Tibial nerve (tissue), 4 donors: ENCODE data around the gene INPP4B. TPM values are rescaled to one million over a fixed set of nuclear protein-coding genes. Genes with fewer than 3 reads are reported as not detected.

Experiments
- DNase-seq, 2 donors: peaks; one replicate each; pipeline ENCODE4 v3.0.0-alpha.2; 2019; ENCODE audit warnings: low spot score in 2 of 2
- H3K27ac ChIP-seq, 4 donors: fragments of 200-600 bp; sonication (generic) in 3 of 4; one replicate each; pipeline ENCODE4 v1.5.1; 2017 to 2019; ENCODE audit warnings: mild to moderate bottlenecking in 1 of 4
- H3K27me3 ChIP-seq, 2 donors: fragments of 200-600 bp; sonication (generic) in 1 of 2; one replicate each; pipeline versions ENCODE4 v1.5.1 to v1.6.0; 2017 to 2019
- H3K36me3 ChIP-seq, 3 donors: fragments of 200-600 bp; sonication (generic); one replicate each; pipeline ENCODE4 v1.5.1; 2018 to 2019
- H3K4me1 ChIP-seq, 4 donors: fragments of 200-600 bp; sonication (generic) in 3 of 4; one replicate each; pipeline ENCODE4 v1.5.1; 2017 to 2019
- H3K4me3 ChIP-seq, 4 donors: fragments of 200-600 bp; sonication (generic) in 3 of 4; one replicate each; pipeline ENCODE4 v1.5.1; 2017 to 2019; ENCODE audit warnings: mild to moderate bottlenecking in 1 of 4, moderate library complexity in 1 of 4
- H3K9me3 ChIP-seq, 4 donors: fragments of 200-600 bp; sonication (generic) in 3 of 4; one replicate each; pipeline ENCODE4 v1.5.1; 2017 to 2019
- EP300 ChIP-seq, 2 donors: sonication (generic); formaldehyde crosslinking; IDR thresholded peaks; one replicate each; pipeline ENCODE4 v1.6.1; 2017; ENCODE audit warnings: antibody characterized with exemption in 2 of 2, mild to moderate bottlenecking in 1 of 2
- POLR2A ChIP-seq, 2 donors: fragments of 450-650 bp; IDR thresholded peaks; one replicate each; pipeline ENCODE4 v1.6.1; 2017; ENCODE audit warnings: antibody characterized with exemption in 2 of 2, mild to moderate bottlenecking in 2 of 2, moderate library complexity in 2 of 2
- WGBS, 2 donors: methylation state at CpG; one replicate each; pipeline ENCODE4 v1.1.5; 2018; 5-methylcytosine and 5-hydroxymethylcytosine counted together
- total RNA-seq, 4 donors: library from RNA; depleted of rRNA; stranded (reverse); fragments of >200 nt; gene quantifications; one replicate each; pipeline ENCODE4 v1.1.0, GENCODE V29; 2016
- TF ChIP-seq, protein P1 (sequence below), 5 experiments: fragments of 200-600 bp in 3 of 5; fragments of 450-650 bp in 2 of 5; sonication (generic) in 3 of 5; IDR thresholded peaks; one replicate each; pipeline ENCODE4 v1.5.1; 2016 to 2019; ENCODE audit warnings: antibody characterized with exemption in 5 of 5, mild to moderate bottlenecking in 3 of 5, moderate library complexity in 2 of 5

INPP4B gene
- total RNA-seq, 4 donors from 2014 or later: 16.3 to 32.4 (median 24.8) TPM

DNA sequence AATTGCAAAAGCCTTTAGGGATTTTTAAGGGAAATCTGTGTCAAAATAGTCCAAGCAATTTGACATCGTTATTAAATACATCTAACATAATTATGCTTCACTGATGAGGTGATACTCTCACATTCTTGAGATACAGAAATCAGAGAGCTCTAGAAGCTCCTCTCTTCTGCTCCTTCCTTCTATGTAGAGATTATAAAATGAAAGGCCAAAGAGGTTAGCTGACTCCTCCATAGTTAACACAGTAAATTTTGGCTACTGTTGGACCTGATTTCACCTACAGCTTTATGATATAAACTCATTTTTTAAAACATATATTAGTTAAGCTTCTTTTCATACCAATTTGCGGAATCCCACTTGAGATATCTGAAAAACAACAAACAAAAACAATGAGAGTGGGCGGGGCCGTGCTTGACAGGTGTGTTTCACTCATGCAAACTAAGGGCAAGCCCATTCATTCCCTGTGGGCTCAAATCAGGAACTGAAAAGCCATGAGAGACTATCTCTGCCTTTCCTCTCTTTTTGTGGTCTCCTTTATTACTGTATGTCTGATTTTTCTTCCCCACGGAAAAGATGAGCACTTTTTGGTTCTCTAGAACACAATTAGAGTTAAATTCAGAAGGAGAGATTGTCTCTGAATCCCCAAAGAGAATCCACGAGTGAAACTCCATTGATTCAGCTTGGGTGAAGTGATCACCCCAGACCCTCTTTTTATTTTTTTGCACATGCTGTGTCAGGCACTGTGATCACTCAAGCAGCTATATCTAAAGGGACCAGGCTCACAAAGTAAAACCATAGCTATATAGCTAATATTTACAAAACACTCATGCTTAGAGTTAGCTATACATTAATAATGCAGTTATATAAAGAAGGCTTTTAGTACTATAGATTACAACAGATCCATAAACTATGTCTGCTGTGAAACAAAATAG is 643.4 kb downstream of the INPP4B start:
- 77 to 81% methylated on average over 6 of the region's 6 CpGs for WGBS, 2 donors
- TF ChIP-seq, protein P1, sequence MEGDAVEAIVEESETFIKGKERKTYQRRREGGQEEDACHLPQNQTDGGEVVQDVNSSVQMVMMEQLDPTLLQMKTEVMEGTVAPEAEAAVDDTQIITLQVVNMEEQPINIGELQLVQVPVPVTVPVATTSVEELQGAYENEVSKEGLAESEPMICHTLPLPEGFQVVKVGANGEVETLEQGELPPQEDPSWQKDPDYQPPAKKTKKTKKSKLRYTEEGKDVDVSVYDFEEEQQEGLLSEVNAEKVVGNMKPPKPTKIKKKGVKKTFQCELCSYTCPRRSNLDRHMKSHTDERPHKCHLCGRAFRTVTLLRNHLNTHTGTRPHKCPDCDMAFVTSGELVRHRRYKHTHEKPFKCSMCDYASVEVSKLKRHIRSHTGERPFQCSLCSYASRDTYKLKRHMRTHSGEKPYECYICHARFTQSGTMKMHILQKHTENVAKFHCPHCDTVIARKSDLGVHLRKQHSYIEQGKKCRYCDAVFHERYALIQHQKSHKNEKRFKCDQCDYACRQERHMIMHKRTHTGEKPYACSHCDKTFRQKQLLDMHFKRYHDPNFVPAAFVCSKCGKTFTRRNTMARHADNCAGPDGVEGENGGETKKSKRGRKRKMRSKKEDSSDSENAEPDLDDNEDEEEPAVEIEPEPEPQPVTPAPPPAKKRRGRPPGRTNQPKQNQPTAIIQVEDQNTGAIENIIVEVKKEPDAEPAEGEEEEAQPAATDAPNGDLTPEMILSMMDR (IDR thresholded peaks at IDR 0.05): no peak
- TF ChIP-seq POLR2A (IDR thresholded peaks at IDR 0.05): no peak
- TF ChIP-seq EP300 (IDR thresholded peaks at IDR 0.05): no peak
- H3K36me3 ChIP-seq: no peaks in the 10 kb centered on the region
- no peaks in the 10 kb centered on the region for H3K9me3 ChIP-seq
- H3K4me1 ChIP-seq: peaks cover 0 to 5% (median 0%) of the 10 kb centered on the region in 4 donors
- no peak overlapping the region for H3K27ac ChIP-seq
- no peak overlapping the region for H3K4me3 ChIP-seq
- DNase-seq: no peak
- H3K27me3 ChIP-seq: no peaks in the 10 kb centered on the region

DNA sequence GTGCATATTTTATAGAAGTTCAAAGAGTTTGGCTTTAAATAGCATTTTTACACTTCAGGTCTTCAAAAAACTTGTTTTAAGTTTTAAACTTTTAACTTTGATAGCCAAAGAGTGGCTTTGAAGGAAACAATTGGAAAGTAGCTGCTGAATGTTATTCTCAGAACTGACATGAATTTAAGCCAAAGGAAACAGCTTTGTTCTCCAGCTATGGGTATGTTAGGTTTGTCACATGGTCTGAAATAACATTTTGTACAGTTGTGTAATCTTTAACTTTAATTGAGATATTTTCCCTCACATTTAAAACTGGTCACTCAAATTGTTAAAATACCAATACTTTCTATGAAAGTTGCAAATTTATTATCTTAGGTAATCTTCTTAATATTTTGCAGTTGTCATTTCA is 645.1 kb downstream of the INPP4B start:
- Histone ChIP-seq H3K9me3 (no peaks in the 10 kb centered on the region), H3K4me1 (peaks cover 0 to 5% (median 0%) of the 10 kb centered on the region in 4 donors), H3K27ac (no peak overlapping the region), H3K27me3 (no peaks in the 10 kb centered on the region), H3K4me3 (no peak overlapping the region), H3K36me3 (no peaks in the 10 kb centered on the region)
- DNase-seq: no peak
- TF ChIP-seq POLR2A (IDR thresholded peaks at IDR 0.05): no peak
- TF ChIP-seq, protein P1 (IDR thresholded peaks at IDR 0.05): no peak
- no peak for TF ChIP-seq EP300 (IDR thresholded peaks at IDR 0.05)

DNA sequence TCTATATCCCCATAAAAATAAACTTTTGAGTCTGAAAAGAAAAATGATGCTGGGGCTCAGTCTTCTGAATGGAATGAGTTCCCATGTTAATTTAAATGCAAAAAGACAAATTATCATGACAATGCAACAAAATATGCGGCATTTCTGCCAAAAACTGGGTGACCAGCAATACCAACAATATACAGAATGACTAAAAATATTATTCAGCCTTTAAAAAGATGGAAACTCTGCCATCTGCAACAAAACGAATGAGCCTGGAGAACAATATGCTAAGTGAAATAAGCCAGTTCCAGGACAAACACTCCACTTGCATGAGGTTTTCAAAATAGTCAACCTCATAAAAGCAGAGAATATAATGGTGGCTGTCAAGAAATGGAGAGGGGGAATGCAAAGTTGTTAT is 651.2 kb downstream of the INPP4B start:
- no peak for TF ChIP-seq EP300 (IDR thresholded peaks at IDR 0.05)
- no peak for TF ChIP-seq POLR2A (IDR thresholded peaks at IDR 0.05)
- TF ChIP-seq, protein P1 (IDR thresholded peaks at IDR 0.05): no peak
- Histone ChIP-seq H3K27ac (no peak overlapping the region), H3K27me3 (no peaks in the 10 kb centered on the region), H3K4me1 (no peaks in the 10 kb centered on the region), H3K36me3 (no peaks in the 10 kb centered on the region), H3K4me3 (no peak overlapping the region), H3K9me3 (no peaks in the 10 kb centered on the region)
- no peak for DNase-seq
- WGBS, 2 donors: 49 to 53% methylated on average over 2 of the region's 2 CpGs

DNA sequence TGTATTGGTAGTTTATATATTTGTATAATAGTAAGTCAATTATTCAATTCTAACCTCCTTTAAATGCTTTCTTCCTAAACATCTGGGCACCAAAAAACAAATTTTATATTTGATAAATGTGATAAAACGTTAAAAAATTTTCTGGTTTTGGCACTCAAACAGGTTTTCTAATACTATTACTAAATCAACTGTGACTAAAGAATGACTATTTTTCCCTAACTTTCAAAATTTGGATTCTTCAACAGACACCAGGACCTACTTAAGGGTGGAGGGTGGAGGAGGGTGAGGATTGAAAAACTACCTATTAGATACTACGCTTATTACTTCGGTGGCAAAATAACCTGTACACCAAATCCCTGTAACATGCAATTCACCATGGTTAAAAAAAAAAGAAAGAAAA is 654.2 kb downstream of the INPP4B start:
- no peak for DNase-seq
- Histone ChIP-seq H3K27me3 (no peaks in the 10 kb centered on the region), H3K9me3 (no peaks in the 10 kb centered on the region), H3K36me3 (no peaks in the 10 kb centered on the region), H3K4me3 (no peak overlapping the region), H3K4me1 (no peaks in the 10 kb centered on the region), H3K27ac (no peak overlapping the region)
- TF ChIP-seq, protein P1 (IDR thresholded peaks at IDR 0.05): no peak
- TF ChIP-seq EP300 (IDR thresholded peaks at IDR 0.05): no peak
- TF ChIP-seq POLR2A (IDR thresholded peaks at IDR 0.05): no peak
- 55 to 61% methylated on average over 3 of the region's 3 CpGs for WGBS, 2 donors

DNA sequence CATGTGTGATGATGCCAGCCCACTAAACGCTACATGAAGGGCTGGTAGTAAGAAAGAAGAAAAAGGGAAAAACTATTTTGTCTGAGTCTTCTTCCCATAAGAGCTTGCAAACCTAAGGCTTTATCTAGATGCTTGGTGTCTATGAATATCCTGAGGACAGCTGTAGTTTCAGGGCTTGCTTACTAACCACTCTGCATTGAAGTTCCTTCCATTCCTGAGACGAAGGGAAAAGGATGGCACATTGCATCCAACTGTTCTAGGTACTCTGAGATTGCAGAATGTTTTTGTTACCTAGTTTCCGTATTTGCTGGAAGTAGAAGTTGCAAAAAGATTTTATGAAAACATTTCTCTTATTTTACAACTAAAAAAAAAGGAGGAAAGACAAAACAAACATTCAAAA is 665.1 kb downstream of the INPP4B start:
- DNase-seq: no peak
- 89 to 91% methylated on average over 3 of the region's 3 CpGs for WGBS, 2 donors
- H3K27ac ChIP-seq: no peak overlapping the region
- H3K27me3 ChIP-seq: no peaks in the 10 kb centered on the region
- no peaks in the 10 kb centered on the region for H3K9me3 ChIP-seq
- H3K36me3 ChIP-seq: no peaks in the 10 kb centered on the region
- TF ChIP-seq EP300 (IDR thresholded peaks at IDR 0.05): no peak
- H3K4me1 ChIP-seq: no peaks in the 10 kb centered on the region
- no peak overlapping the region for H3K4me3 ChIP-seq
